GM12875 (cell line): ENCODE results near the gene LRRC75A.

Experiments used
- H3K4me3 ChIP-seq: one replicate; pipeline ENCODE4 v1.5.1; 2011; ENCODE audit warnings: low read depth, low read length, control low read depth
- TF ChIP-seq, protein P1 (sequence below): IDR thresholded peaks from 2 replicates; pipeline ENCODE4 v1.5.1; 2011; ENCODE audit warnings: low read depth, mild to moderate bottlenecking, control low read depth, inconsistent platforms, low read length, moderate library complexity, borderline replicate concordance; ENCODE audit not compliant: insufficient read depth

LRRC75A gene

DNA sequence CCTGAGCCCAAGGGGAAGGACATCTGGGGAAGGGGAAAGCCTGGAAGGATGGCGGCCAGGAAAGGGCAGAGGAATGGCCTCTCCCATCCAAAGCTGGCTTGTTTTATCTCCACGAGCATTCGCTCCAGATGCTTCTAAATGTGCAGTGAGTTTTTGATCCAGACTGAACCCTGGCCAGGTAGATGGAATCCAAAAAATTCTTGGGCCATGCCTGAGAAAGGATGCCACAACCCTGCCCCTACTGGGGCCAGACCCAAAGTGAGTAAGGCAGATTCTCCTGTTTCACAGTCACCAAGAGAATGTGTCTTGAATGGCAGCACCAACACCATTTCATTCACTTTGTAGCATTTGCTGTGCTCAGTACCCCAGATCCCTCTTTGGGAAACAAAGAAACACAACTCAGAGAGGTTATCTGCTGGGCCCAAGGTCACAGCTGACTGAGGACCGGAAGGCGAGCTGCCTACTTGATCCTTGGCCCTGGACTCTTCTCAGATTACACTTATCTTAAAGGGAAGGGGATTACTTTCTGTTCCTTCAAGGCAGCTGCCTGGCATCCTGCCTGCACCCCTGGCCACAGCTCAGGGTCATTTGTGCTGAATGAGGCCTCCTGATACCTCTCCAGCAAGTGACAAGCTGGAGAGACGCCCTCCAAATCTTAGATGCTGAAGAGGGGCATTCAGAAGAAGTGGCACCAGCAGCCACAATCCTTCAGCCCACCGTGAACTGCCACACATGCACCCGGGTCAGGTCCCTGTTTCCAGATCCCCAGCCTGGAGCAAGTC is 3.6 kb downstream of the LRRC75A start:
- H3K4me3 ChIP-seq: no peak overlapping the region
- TF ChIP-seq, protein P1, sequence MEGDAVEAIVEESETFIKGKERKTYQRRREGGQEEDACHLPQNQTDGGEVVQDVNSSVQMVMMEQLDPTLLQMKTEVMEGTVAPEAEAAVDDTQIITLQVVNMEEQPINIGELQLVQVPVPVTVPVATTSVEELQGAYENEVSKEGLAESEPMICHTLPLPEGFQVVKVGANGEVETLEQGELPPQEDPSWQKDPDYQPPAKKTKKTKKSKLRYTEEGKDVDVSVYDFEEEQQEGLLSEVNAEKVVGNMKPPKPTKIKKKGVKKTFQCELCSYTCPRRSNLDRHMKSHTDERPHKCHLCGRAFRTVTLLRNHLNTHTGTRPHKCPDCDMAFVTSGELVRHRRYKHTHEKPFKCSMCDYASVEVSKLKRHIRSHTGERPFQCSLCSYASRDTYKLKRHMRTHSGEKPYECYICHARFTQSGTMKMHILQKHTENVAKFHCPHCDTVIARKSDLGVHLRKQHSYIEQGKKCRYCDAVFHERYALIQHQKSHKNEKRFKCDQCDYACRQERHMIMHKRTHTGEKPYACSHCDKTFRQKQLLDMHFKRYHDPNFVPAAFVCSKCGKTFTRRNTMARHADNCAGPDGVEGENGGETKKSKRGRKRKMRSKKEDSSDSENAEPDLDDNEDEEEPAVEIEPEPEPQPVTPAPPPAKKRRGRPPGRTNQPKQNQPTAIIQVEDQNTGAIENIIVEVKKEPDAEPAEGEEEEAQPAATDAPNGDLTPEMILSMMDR: no peak

DNA sequence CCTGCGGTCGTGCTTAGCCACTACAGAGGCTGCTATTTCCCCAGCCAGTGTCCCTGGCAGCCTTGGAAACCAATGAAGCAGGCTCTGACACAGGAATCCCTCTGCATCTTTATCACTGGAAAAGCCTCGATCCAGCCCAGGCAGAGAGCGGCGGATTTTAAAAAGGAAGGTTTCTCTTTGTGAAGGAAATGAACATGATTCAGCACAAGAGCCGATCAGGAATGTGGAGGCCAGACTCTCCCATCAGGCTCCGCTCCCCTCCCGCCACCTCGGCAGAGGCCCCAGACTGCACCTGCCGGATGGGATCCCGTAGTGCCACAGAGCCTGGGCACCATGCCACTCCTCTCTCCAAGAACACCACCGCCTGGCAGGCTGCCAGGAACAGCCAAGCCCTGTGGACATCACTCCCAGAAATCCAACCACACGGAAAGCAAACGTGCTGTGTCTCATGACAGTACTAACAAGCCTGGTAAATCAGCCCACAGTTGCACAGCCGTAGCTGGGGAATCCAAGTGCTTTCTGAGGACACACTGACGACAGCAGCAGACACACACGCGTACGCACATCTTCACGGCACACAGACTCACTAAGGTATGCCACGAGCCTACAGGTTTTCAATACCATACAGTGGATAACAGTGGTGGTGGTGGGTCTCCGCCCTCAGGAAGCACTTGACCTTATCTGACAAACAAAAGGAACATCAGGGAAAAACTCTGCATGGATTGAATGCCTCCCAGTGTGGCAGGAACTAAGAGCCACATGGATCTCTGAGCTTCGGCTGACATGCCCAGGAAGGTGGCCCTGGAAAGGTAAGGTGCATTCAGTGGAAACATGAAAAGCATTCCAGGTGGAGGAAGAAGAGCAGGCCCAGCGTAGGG is 5.4 kb downstream of the LRRC75A start:
- TF ChIP-seq, protein P1: no peak
- H3K4me3 ChIP-seq: no peak overlapping the region

DNA sequence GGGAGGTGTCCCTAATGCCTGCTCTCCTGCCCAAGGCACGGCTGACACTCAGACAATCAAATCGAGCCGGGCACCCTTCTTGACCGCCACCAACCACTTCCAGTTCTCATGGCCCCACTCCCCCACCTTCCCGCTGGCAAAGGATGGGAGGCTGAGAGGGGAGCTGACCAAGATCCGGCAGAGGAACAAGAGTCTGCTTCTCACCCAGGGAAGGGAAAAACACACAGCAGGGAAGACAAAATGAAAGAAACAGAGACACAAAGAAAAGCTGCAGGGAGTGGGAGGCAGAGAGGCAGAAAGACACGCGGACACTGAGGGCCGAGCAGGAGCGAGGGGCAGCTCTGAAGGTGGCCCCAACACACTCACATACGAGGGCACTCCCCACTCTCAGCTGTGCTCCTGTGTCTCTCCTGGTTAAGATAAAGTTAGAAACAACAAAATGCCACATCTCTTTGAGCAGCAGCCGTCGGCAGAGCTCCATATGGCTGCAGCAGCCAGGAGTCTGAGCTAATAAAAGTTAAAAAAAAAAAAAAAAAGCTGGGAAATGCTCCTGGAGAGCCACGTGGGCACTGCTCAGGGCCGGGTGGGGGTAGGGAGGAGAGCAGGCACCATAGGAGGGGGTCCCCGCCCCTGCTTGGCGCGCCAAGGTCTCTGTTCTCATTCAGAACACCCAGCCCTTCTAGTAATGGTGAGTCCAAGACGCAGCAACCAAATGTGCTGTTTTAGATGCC is 7.4 kb downstream of the LRRC75A start:
- TF ChIP-seq, protein P1: no peak
- no peak overlapping the region for H3K4me3 ChIP-seq

DNA sequence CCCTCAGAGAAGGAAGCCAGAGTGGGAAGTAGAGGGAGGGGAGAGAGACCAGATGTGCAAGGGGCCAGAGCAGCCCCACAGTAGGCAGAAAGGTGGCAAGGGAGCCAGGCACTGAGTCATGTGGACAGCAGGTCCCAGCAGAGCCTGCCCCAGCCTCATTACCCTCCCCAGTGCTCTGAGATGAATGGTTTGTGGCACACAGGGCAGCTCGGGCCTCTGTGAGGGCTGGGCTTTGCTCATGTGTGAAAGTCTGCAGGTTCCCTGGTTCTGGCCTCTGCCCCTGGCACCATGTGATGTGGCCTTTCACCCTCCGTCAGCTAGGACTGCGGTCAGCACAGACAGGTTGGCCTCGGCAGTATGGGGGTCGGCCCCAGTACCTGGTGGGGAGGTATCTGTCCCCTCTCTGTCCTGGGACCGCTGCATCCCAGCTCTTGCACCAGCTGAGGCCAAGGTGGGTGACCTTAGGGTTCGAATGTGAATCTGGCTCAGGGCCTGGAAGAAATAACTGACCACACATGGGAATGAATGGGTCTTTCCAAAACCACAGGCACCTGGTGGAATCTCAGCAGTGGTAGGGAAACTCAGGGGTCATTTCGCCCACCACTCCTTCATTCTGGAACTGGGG is 8.9 kb downstream of the LRRC75A start:
- H3K4me3 ChIP-seq: no peak overlapping the region
- TF ChIP-seq, protein P1: no peak

DNA sequence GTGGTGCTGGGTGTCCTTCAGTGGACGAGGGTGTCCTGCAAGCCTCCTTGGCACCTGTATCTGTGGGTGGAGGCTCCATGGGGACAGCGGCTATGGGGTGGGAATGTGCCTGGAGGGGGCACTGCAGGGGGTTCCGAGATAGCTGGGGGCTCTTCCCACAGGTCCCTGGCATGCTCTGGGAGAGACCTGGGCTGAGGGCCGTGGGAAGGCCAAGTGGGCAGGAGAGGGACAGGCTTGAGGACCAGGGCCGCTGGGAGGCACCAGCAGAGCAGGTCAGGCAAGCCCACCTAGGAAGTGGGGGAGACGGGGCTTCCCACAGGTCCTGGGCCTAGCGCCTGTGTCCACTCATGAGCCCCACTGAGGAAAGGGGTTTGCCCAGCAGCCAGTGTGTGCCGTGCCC is 9.7 kb downstream of the LRRC75A start:
- TF ChIP-seq, protein P1: no peak
- no peak overlapping the region for H3K4me3 ChIP-seq

DNA sequence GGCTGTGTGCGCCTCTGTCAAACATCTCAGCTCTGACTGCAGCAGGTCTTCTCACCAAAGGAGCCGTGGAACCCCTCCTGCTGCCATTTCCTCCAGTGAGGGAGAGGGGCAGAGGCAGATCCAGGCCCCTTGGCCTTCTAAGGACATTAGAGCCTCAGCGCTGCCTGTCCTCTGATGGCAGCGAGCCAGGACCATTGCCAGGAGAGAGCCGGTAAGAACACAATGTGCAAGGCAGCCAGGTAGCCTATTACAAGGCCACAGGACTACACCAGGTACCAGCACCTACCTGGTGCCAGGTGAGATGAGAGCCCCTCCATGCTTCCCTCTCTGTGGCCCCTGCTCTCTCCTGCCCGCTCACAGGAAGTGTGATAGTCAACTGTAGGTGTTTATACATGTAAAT is 11.0 kb downstream of the LRRC75A start:
- TF ChIP-seq, protein P1: no peak
- H3K4me3 ChIP-seq: no peak overlapping the region
